DOHH2 (cell line): ENCODE measurements around the gene HBZ.
"Not testable (repeated sequence)": the region's sequence is repeated elsewhere in the genome, so short reads cannot be mapped to it uniquely, and the experiment has no call there.

Source experiments
- H3F3A ChIP-seq: fragments of 200-600 bp; sonication (generic), shearing (Covaris generic); 2 replicates; pipeline ENCODE4 v1.6.0; 2016; ENCODE audit warnings: antibody characterized with exemption, mild to moderate bottlenecking; ENCODE audit not compliant: control insufficient read depth, insufficient read depth
- H3K27ac ChIP-seq: fragments of 200-600 bp; sonication (generic); 2 replicates; pipeline ENCODE4 v1.5.1; 2014; ENCODE audit warnings: low read depth, mild to moderate bottlenecking, low read length, moderate library complexity
- H3K27me3 ChIP-seq: fragments of 200-600 bp; sonication (generic); 2 replicates; pipeline ENCODE4 v1.6.1; 2014; ENCODE audit warnings: mild to moderate bottlenecking, low read length, mixed read lengths; ENCODE audit not compliant: control insufficient read depth
- H3K36me3 ChIP-seq: fragments of 200-600 bp; sonication (generic); 2 replicates; pipeline ENCODE4 v1.6.1; 2014; ENCODE audit warnings: mild to moderate bottlenecking, low read length, moderate library complexity, mixed read lengths; ENCODE audit not compliant: control insufficient read depth
- H3K4me1 ChIP-seq: fragments of 200-600 bp; sonication (generic); 2 replicates; pipeline ENCODE4 v1.6.1; 2014; ENCODE audit warnings: mild to moderate bottlenecking, low read length, mixed read lengths; ENCODE audit not compliant: control insufficient read depth
- H3K4me2 ChIP-seq: fragments of 200-600 bp; sonication (generic); 2 replicates; pipeline ENCODE4 v1.6.0; 2014; ENCODE audit warnings: mild to moderate bottlenecking, low read length, moderate library complexity
- H3K4me3 ChIP-seq: fragments of 200-600 bp; sonication (generic); 2 replicates; pipeline ENCODE4 v1.5.1; 2014; ENCODE audit warnings: mild to moderate bottlenecking, low read length, mixed read lengths
- H3K79me2 ChIP-seq: fragments of 200-600 bp; sonication (generic); 2 replicates; pipeline ENCODE4 v1.6.1; 2014; ENCODE audit warnings: mild to moderate bottlenecking, low read length, mixed read lengths; ENCODE audit not compliant: control insufficient read depth
- H3K9me2 ChIP-seq: fragments of 200-600 bp; sonication (generic); replicated peaks from 2 replicates; pipeline ENCODE4 v1.6.1; 2014; ENCODE audit warnings: mild to moderate bottlenecking, low read length, mixed read lengths; ENCODE audit not compliant: control insufficient read depth
- H3K9me3 ChIP-seq: fragments of 200-600 bp; sonication (generic); 2 replicates; pipeline ENCODE4 v1.6.1; 2014; ENCODE audit warnings: antibody characterized with exemption, low read length, mixed read lengths; ENCODE audit not compliant: control insufficient read depth, insufficient read depth
- H4K20me1 ChIP-seq: fragments of 200-600 bp; sonication (generic); 2 replicates; pipeline ENCODE4 v1.6.0; 2014; ENCODE audit warnings: low read depth, mild to moderate bottlenecking, antibody characterized with exemption, low read length, moderate library complexity; ENCODE audit not compliant: control insufficient read depth, insufficient read depth
- EZH2phosphoT487 ChIP-seq: fragments of 200-600 bp; sonication (generic); IDR thresholded peaks from 2 replicates; pipeline ENCODE4 v1.6.1; 2017; ENCODE audit warnings: borderline replicate concordance, mild to moderate bottlenecking, antibody characterized with exemption, low read length, moderate library complexity, mixed read lengths
- TF ChIP-seq, protein P1 (sequence below): fragments of 200-600 bp; sonication (generic); IDR thresholded peaks from one replicate; pipeline ENCODE4 v1.5.1; 2014; ENCODE audit warnings: antibody characterized with exemption, mild to moderate bottlenecking, low read depth, low read length; ENCODE audit not compliant: poor library complexity, severe bottlenecking

HBZ gene

DNA sequence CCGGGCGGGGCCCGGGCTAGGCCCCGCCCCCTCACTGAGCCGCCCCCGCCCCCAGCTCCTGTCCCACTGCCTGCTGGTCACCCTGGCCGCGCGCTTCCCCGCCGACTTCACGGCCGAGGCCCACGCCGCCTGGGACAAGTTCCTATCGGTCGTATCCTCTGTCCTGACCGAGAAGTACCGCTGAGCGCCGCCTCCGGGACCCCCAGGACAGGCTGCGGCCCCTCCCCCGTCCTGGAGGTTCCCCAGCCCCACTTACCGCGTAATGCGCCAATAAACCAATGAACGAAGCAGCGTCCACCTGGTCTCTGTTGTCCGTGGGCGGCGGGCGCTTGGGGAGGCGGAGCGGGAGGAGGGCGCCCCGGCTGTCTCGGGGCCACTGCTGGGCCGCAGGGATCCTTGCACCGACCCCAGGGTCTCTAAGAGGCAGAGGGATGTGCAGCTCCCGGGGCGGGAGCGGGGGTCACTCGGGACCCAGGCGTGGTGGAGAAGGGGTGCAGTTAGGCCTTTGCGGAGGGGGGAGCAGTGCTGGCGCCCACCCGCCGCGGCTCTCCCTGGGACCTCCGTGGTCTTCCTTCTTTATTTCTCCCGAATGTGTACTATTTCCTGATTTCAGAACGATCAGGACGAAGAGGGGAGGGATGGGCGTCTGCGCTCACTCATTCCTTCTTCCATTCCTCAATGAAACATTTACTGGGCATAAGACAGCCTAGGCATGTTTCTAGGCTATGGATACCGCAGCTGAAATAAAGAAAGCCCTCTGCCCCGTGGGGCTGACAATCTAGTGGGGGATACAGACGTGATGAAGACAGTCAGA lies 2.0 kb downstream of the HBZ start:
- no peaks in the 10 kb centered on the region for H3K9me2 ChIP-seq
- H3K36me3 ChIP-seq: no peaks in the 10 kb centered on the region
- H3K4me3 ChIP-seq: no peak overlapping the region
- no peaks in the 10 kb centered on the region for H3F3A ChIP-seq
- no peaks in the 10 kb centered on the region for H3K9me3 ChIP-seq
- H3K4me1 ChIP-seq: peaks cover 7% of the 10 kb centered on the region
- TF ChIP-seq EZH2phosphoT487: no peak
- TF ChIP-seq, protein P1, sequence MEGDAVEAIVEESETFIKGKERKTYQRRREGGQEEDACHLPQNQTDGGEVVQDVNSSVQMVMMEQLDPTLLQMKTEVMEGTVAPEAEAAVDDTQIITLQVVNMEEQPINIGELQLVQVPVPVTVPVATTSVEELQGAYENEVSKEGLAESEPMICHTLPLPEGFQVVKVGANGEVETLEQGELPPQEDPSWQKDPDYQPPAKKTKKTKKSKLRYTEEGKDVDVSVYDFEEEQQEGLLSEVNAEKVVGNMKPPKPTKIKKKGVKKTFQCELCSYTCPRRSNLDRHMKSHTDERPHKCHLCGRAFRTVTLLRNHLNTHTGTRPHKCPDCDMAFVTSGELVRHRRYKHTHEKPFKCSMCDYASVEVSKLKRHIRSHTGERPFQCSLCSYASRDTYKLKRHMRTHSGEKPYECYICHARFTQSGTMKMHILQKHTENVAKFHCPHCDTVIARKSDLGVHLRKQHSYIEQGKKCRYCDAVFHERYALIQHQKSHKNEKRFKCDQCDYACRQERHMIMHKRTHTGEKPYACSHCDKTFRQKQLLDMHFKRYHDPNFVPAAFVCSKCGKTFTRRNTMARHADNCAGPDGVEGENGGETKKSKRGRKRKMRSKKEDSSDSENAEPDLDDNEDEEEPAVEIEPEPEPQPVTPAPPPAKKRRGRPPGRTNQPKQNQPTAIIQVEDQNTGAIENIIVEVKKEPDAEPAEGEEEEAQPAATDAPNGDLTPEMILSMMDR: no peak
- H3K4me2 ChIP-seq: no peak overlapping the region
- no peaks in the 10 kb centered on the region for H4K20me1 ChIP-seq
- H3K27ac ChIP-seq: no peak overlapping the region
- peaks cover 9% of the 10 kb centered on the region; the same call in 1 of the 2 replicates for H3K27me3 ChIP-seq
- H3K79me2 ChIP-seq: no peaks in the 10 kb centered on the region

DNA sequence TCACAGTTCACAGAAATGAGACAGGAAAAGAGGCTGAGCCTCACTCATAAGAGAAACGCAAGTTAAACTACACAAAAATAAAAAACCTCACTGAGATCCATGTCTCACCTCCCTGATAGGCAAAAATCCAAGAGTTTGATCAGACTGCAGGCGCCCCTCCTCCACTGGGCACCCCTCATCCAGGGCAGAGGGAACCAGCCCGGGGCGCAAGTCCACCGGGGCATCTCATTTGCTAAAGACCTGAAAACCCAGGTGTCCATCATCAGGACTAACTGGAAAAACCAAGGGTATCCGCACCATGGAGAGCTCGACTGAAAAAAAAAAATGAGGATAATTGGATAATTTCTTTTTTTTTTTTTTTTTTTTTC lies 2.6 kb downstream of the HBZ start:
- peaks cover 9% of the 10 kb centered on the region; the same call in 1 of the 2 replicates for H3K27me3 ChIP-seq
- no peak for TF ChIP-seq EZH2phosphoT487
- TF ChIP-seq, protein P1: no peak

DNA sequence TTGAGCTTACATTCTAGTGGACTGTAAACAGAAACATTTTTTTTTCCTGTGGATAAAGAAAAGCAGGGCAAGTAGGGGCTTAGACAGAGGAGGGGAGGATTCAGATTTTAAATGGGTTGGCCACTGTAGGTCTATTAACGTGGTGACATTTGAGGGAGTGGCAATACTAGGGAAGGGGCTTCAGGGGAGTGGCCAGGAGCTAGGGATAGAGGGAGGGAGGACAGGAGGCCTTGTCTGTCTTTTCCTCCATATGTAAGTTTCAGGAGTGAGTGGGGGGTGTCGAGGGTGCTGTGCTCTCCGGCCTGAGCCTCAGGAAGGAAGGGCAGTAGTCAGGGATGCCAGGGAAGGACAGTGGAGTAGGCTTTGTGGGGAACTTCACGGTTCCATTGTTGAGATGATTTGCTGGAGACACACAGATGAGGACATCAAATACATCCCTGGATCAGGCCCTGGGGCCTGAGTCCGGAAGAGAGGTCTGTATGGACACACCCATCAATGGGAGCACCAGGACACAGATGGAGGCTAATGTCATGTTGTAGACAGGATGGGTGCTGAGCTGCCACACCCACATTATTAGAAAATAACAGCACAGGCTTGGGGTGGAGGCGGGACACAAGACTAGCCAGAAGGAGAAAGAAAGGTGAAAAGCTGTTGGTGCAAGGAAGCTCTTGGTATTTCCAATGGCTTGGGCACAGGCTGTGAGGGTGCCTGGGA lies 6.8 kb downstream of the HBZ start:
- H3F3A ChIP-seq: peaks cover 9% of the 10 kb centered on the region; the same call in 1 of the 2 replicates
- no peak overlapping the region for H3K4me2 ChIP-seq
- H3K79me2 ChIP-seq: no peaks in the 10 kb centered on the region
- no peak overlapping the region for H3K27ac ChIP-seq
- no peaks in the 10 kb centered on the region for H3K9me2 ChIP-seq
- H3K4me3 ChIP-seq: no peak overlapping the region
- H3K36me3 ChIP-seq: no peaks in the 10 kb centered on the region
- H3K27me3 ChIP-seq: peaks cover 10% of the 10 kb centered on the region
- no peak for TF ChIP-seq EZH2phosphoT487
- TF ChIP-seq, protein P1: no peak
- no peaks in the 10 kb centered on the region; the same call in 1 of the 2 replicates for H4K20me1 ChIP-seq
- peaks cover 24% of the 10 kb centered on the region for H3K4me1 ChIP-seq
- H3K9me3 ChIP-seq: no peaks in the 10 kb centered on the region

More for the DNA sequence above, 2.6 kb downstream of the HBZ start:
- Histone ChIP-seq H4K20me1 (no peaks in the 10 kb centered on the region), H3K9me2 (no peaks in the 10 kb centered on the region), H3K27ac (no peak overlapping the region), H3K9me3 (no peaks in the 10 kb centered on the region), H3K4me3 (no peak overlapping the region), H3K36me3 (no peaks in the 10 kb centered on the region), H3F3A (no peaks in the 10 kb centered on the region), H3K4me2 (no peak overlapping the region), H3K79me2 (no peaks in the 10 kb centered on the region), H3K4me1 (peaks cover 7% of the 10 kb centered on the region)

DNA sequence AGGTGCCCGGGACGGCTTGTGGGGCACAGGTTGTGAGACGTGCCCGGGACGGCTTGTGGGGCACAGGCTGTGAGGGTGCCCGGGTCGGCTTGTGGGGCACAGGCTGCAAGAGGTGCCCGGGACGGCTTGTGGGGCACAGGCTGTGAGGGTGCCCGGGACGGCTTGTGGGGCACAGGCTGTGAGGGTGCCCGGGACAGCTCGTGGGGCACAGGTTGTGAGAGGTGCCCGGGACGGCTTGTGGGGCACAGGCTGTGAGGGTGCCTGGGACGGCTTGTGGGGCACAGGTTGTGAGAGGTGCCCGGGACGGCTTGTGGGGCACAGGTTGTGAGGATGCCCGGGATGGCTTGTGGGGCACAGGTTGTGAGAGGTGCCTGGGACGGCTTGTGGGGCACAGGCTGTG lies 7.8 kb downstream of the HBZ start:
- Histone ChIP-seq H3K4me1 (peaks cover 27% of the 10 kb centered on the region), H3K27me3 (peaks cover 12% of the 10 kb centered on the region)
- not testable (repeated sequence) for H3K27ac ChIP-seq, H3K4me2 ChIP-seq, H3K4me3 ChIP-seq, H3K9me2 ChIP-seq, H3K9me3 ChIP-seq, H3F3A ChIP-seq, H4K20me1 ChIP-seq, H3K36me3 ChIP-seq, H3K79me2 ChIP-seq
